Thymus (tissue), 11 donors: ENCODE measurements around the gene UTP11. TPM values are rescaled to one million over a fixed set of nuclear protein-coding genes. Genes with fewer than 3 reads are reported as not detected.
"Not testable (repeated sequence)": the region's sequence is repeated elsewhere in the genome, so short reads cannot be mapped to it uniquely, and the experiment has no call there.

Experiments used
- DNase-seq, 9 donors: peaks; one replicate each; pipeline ENCODE4 v3.0.0-alpha.2; 2013; ENCODE audit warnings: low spot score in 9 of 9, low read depth in 6 of 9, missing footprints in 1 of 9
- H3K27ac ChIP-seq, 2 donors: one replicate each; pipeline ENCODE4 v1.5.1; 2013; ENCODE audit warnings: control low read depth in 1 of 2, low read depth in 1 of 2, low read length in 1 of 2, mild to moderate bottlenecking in 1 of 2, moderate library complexity in 1 of 2
- H3K27me3 ChIP-seq, 2 donors: one replicate each; pipeline ENCODE4 v1.5.1; 2013; ENCODE audit warnings: low read length in 1 of 2; ENCODE audit not compliant: control insufficient read depth in 2 of 2, insufficient read depth in 1 of 2
- H3K36me3 ChIP-seq, 2 donors: one replicate each; pipeline ENCODE4 v1.5.1; 2013; ENCODE audit warnings: low read length in 1 of 2, mild to moderate bottlenecking in 1 of 2, moderate library complexity in 1 of 2; ENCODE audit not compliant: control insufficient read depth in 2 of 2, insufficient read depth in 2 of 2
- H3K4me1 ChIP-seq, 2 donors: one replicate each; pipeline ENCODE4 v1.5.1; 2013; ENCODE audit warnings: low read length in 2 of 2; ENCODE audit not compliant: control insufficient read depth in 2 of 2, insufficient read depth in 2 of 2
- H3K4me3 ChIP-seq, 2 donors: one replicate each; pipeline ENCODE4 v1.5.1; 2013; ENCODE audit warnings: low read length in 2 of 2, control low read depth in 1 of 2, mild to moderate bottlenecking in 1 of 2
- H3K9me3 ChIP-seq, 2 donors: one replicate each; pipeline ENCODE4 v1.5.1; 2013; ENCODE audit warnings: low read length in 1 of 2, mild to moderate bottlenecking in 1 of 2; ENCODE audit not compliant: control insufficient read depth in 2 of 2, insufficient read depth in 1 of 2
- WGBS: extraction: QIAGEN DNeasy Blood & Tissue Kit; methylation state at CpG from one replicate; pipeline ENCODE4 v1.1.7; 2013; 5-methylcytosine and 5-hydroxymethylcytosine counted together
- polyA plus RNA-seq: library from polyadenylated mRNA; stranded (reverse); fragments of 200-250 nt; gene quantifications from one replicate; pipeline ENCODE4 v1.2.3, GENCODE V29; 2013
- total RNA-seq: library from RNA; stranded (reverse); fragments of 120-200 nt; gene quantifications from one replicate; pipeline ENCODE4 v1.2.4, GENCODE V29; 2013
- donor health status: healthy.

The UTP11 gene
- total and polyA plus RNA-seq, 2 donors: 30.3 to 36.6 TPM

DNA sequence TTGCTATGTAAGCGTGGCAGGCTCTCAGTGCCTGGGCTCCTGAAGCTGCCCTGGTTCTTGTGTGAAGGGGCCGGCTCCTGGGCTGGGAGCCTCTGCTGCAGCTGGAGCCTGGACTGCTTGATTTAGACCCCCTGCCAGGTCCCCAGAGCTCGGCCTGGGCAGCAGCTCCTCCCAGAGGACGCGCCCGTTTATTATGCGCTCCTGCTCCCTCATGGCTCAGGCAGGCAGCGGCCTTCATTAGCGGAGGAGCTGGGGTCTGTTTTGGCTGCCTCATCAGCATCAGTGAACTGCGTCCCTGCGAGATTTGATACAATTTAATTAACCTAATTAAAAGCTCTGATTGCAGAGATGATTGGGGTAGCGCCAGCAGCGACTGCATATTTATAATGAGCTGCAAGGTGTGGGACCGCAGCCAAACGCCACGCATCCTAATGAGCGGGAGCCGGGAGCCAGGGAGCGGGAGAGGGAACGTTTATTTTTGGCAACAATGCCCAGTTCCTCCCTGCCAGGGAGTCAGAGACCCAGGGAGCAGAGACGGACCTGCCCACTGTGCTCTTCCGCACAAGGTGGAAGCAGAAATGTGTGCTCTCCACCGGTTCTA, 16.6 kb downstream of the UTP11 start:
- peaks cover 12 to 15% of the 10 kb centered on the region in 2 donors for H3K36me3 ChIP-seq
- peaks cover 0 to 12% of the 10 kb centered on the region in 2 donors for H3K27me3 ChIP-seq
- H3K27ac ChIP-seq: no peak overlapping the region
- no peaks in the 10 kb centered on the region for H3K9me3 ChIP-seq
- H3K4me1 ChIP-seq: peaks cover 0 to 21% of the 10 kb centered on the region in 2 donors
- no peak for DNase-seq
- 83% methylated on average over 23 of the region's 23 CpGs for WGBS
- H3K4me3 ChIP-seq: no peak overlapping the region

DNA sequence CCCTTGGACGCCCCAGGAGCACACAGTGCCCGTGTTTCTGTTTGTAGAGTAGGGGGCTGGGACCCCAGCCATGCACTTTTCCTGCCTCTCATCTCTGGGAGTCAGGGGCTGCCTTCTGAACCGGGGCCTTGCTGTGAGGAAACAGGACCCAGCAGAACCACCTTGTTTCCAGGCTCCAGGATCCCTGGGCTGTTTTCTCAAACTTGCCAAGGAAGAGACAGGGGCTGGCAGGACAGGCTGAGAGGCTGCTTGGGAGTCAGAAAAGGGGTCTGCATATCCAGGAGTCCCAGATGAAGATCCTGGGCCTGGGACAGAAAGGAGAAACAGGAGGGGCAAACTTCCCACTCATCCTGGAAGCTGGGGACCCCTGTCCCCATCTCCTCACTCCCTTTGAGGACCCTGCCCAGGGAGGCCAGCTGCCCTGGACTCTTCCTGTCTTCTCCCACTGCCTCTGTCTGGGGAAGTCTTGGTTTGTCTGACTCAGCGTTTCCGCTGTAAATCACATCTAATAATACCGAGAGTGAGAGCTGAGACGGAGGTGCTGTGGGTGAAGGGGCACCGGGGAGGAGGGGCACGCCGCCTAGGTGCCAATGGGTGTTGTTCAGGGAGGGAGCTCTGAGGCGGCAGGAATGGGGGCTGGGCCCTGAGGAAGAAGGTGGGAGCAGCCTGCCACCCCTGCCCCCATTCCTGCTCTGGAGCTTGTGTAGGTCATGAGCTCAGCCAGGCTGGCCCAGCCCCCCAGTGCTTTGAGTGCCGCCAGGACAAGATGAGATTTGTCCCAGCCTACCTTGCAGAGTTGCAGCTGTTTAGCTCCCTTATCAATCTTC, 17.4 kb downstream of the UTP11 start:
- WGBS: 15% methylated on average over 12 of the region's 12 CpGs
- H3K36me3 ChIP-seq: peaks cover 10 to 13% of the 10 kb centered on the region in 2 donors
- peak in 1 of 9 donors; percentile 36 for DNase-seq
- peaks cover 0 to 21% of the 10 kb centered on the region in 2 donors for H3K4me1 ChIP-seq
- H3K9me3 ChIP-seq: no peaks in the 10 kb centered on the region
- peaks cover 0 to 12% of the 10 kb centered on the region in 2 donors for H3K27me3 ChIP-seq
- H3K27ac ChIP-seq: no peak overlapping the region
- H3K4me3 ChIP-seq: no peak overlapping the region

DNA sequence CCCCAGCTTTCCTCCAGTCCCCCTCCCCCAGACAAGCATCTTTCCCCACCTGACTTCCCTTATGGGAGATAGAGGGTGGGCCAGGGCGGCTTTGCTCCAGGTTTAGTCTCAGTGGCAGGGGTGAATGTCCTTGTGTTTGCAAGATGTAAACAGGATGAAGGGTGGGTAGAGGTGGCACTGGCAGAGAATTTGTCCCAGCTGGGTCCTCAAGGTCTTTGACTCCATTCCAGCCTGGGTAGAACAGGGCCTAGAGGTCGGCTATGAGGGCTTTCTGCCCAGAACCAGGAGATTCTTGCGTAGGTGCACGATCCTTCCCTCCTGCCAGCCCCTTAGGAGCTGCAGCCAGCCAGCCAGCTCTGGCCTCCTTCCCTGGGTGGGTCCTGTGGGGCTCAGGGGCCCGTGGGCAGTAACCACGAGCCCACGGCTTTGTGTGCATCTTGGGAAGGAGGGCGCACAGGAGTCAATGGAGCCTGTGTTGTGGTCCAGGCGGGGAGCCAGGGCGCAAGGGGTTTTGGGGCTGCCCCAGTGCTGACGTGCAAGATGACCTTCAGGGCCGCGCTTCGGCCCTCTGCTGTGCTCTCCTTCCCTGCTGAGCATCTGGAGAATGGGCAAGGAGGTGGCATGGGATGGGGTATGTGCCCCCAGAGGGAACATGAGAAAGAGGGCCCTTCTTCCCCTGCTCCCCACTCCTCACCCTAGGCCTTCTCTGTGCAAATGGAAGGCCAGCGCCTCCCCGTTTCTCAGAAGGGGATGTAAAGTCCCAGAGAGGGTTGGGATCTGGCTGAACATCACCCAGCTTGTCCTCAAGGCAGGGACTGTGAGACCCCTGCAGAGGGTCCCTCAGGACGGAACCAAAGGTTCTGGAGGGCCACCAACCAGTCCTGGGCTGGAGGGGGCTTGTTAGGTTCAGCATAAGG, 18.3 kb downstream of the UTP11 start:
- H3K4me3 ChIP-seq: no peak overlapping the region
- peaks cover 0 to 21% of the 10 kb centered on the region in 2 donors for H3K4me1 ChIP-seq
- WGBS: 78% methylated on average over 17 of the region's 17 CpGs

DNA sequence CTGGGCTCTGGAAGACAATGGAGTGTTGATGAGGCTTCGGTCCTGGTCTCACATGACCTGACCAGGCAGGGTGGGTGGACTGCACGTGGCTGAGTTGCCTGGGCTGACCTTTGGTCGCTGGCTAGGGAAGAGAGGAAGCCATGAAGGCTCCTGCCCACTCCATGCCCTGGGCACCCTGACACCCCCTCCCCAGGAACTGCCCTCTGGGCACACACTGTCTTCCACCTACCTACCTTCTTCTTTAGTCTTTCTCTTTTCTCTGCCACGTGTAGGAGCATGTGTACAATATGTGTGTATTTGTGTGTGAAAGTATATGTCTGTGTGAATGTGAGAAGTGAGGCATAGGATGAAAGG, 19.0 kb downstream of the UTP11 start:
- no peak for DNase-seq
- Histone ChIP-seq H3K27me3 (peaks cover 0 to 12% of the 10 kb centered on the region in 2 donors), H3K36me3 (no peaks in the 10 kb centered on the region), H3K27ac (no peak overlapping the region), H3K4me3 (no peak overlapping the region), H3K4me1 (peaks cover 0 to 21% of the 10 kb centered on the region in 2 donors), H3K9me3 (no peaks in the 10 kb centered on the region)
- WGBS: 93% methylated on average over 4 of the region's 4 CpGs

More for the DNA sequence above, 18.3 kb downstream of the UTP11 start:
- no peak overlapping the region for H3K27ac ChIP-seq
- H3K36me3 ChIP-seq: peaks cover under 1 to 4% of the 10 kb centered on the region in 2 donors
- no peak for DNase-seq
- H3K27me3 ChIP-seq: peaks cover 0 to 12% of the 10 kb centered on the region in 2 donors
- H3K9me3 ChIP-seq: no peaks in the 10 kb centered on the region

DNA sequence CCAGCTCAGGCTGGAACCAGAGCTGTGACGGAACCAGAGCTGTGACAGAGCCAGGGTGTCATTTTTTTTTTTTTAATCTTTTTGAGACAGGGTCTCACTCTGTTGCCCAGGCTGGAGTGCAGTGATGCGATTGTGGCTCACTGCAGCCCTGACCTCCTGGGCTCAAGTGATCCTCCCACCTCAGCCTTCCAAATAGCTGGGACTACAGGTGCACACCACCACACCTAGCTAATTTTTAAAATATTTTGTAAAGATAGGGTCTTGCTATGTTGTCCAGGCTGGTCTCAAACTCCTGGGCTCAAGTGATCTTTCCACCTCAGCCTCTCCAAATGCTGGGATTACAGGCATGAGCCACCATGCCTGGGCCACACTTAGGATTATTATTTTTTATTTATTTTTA, 20.5 kb downstream of the UTP11 start:
- H3K27ac ChIP-seq, DNase-seq, H3K4me3 ChIP-seq, H3K9me3 ChIP-seq, H3K36me3 ChIP-seq: not testable (repeated sequence)
- 97% methylated on average over 2 of the region's 2 CpGs for WGBS
- Histone ChIP-seq H3K27me3 (peaks cover 0 to 12% of the 10 kb centered on the region in 2 donors), H3K4me1 (peaks cover 0 to 21% of the 10 kb centered on the region in 2 donors)

DNA sequence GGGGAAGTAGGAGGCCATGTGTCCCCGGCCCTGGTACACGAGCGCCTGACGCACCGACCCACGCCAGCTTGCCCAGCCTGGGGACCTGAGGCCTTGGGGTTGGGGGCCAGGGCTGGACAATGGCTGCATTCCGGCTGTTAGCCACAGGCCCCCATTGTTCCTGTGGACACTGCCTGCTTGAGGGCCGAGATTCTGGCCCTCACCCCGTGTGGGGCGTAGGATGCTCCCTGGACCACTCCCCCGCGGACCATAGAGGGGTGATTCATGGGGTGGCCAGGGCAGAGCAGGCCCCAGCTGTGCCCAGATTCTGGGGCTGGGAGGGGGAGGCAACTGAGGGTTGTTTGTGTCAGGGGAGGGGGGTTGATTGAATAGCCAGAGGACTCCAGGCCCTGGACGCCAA, 22.3 kb downstream of the UTP11 start:
- Histone ChIP-seq H3K4me1 (peaks cover 0 to 11% of the 10 kb centered on the region in 2 donors), H3K27me3 (peaks cover 3 to 18% of the 10 kb centered on the region in 2 donors), H3K4me3 (no peak overlapping the region), H3K9me3 (no peaks in the 10 kb centered on the region), H3K36me3 (no peaks in the 10 kb centered on the region), H3K27ac (no peak overlapping the region)
- 97% methylated on average over 13 of the region's 13 CpGs for WGBS
- DNase-seq: no peak

DNA sequence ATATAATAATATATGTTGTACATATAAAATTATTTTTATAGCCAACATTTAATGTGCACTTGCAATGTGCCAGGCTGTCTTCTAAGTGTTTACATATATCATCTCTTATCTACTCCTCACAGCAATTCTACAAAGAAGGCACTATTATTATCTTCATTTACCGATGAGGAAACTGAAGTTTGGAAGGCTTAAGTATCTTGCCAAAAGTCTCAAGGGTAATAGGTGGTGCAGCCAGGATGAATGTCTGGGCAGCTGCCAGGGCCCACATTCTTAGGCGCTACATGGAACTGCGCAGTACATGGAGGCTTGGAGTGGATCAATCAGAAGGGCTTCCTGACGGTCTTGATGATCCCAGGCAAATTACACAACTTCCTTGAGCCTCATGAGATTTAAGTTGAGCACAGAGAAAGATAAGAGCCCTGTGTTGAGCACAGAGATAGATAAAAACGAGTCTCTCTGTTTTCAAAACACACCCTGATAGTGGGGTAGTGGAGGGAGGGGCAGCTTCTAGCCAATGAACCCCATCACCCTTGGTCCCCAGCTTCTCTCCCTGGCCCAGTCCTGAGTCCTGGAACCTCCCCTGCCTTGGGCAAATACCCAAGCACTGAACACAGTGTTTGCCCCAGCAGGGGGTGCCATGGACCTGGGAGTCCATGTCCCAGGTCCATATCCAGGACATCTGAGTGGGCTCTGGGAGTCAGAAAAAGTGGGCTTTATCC, 24.8 kb downstream of the UTP11 start:
- no peak for DNase-seq
- 86% methylated on average over 5 of the region's 5 CpGs for WGBS

DNA sequence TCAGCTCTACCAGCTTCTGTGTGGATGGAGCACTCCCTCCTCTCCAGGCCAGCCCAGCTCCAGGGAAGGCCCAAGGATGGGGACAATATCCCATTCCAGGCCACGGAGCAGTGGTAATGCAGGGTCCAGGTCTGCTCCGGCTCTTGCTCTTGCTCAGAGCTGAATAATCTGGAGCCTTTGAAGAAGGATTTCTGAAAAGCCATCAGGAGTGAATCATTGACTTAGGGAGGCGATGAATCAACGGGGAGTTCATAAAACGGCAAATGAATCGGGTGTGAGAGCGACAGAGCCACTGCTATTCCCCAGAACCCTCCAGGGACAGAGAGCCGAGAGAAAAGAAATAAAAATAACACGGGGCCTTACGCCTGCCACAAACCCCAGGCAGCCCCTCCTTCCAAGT, 26.3 kb downstream of the UTP11 start:
- 96% methylated on average over 10 of the region's 10 CpGs for WGBS
- Histone ChIP-seq H3K36me3 (no peaks in the 10 kb centered on the region), H3K27me3 (peaks cover 34 to 49% of the 10 kb centered on the region in 2 donors), H3K4me1 (no peaks in the 10 kb centered on the region), H3K4me3 (no peak overlapping the region), H3K27ac (no peak overlapping the region), H3K9me3 (no peaks in the 10 kb centered on the region)
- no peak for DNase-seq

More for the DNA sequence above, 24.8 kb downstream of the UTP11 start:
- Histone ChIP-seq H3K4me3 (no peak overlapping the region), H3K36me3 (no peaks in the 10 kb centered on the region), H3K27me3 (peaks cover 22 to 34% of the 10 kb centered on the region in 2 donors), H3K27ac (no peak overlapping the region), H3K9me3 (no peaks in the 10 kb centered on the region), H3K4me1 (no peaks in the 10 kb centered on the region)
